H9 (cell line): ENCODE results near the gene PAMR1. TPM values are rescaled to one million over a fixed set of nuclear protein-coding genes. Genes with fewer than 3 reads are reported as not detected.
A peak's percentile ranks its signal among the peaks of the same experiment; 100 is the strongest.

Experiments used
- DNase-seq: peaks from one replicate; pipeline ENCODE4 v3.0.0-alpha.2; 2017
- H2AFZ ChIP-seq: one replicate; pipeline ENCODE4 v1.6.1; 2013; ENCODE audit warnings: mild to moderate bottlenecking, low read length, control low read depth, moderate library complexity
- H2AK5ac ChIP-seq: 2 replicates; pipeline ENCODE4 v1.6.1; 2013; ENCODE audit warnings: low read length, control low read depth, mixed read lengths; ENCODE audit not compliant: insufficient read length
- H2BK120ac ChIP-seq: one replicate; pipeline ENCODE4 v1.6.1; 2013; ENCODE audit warnings: low read depth, mild to moderate bottlenecking, low read length, control low read depth, inconsistent platforms; ENCODE audit not compliant: poor library complexity, severe bottlenecking
- H2BK12ac ChIP-seq: 2 replicates; pipeline ENCODE4 v1.6.1; 2013; ENCODE audit warnings: low read length, control low read depth, mixed read lengths, low read depth; ENCODE audit not compliant: insufficient read length
- H2BK15ac ChIP-seq: 2 replicates; pipeline ENCODE4 v1.6.1; 2013; ENCODE audit warnings: low read depth, low read length, control low read depth
- H2BK20ac ChIP-seq: one replicate; pipeline ENCODE4 v1.6.1; 2013; ENCODE audit warnings: low read depth, mild to moderate bottlenecking, low read length, control low read depth, inconsistent platforms; ENCODE audit not compliant: poor library complexity, severe bottlenecking
- H2BK5ac ChIP-seq: 2 replicates; pipeline ENCODE4 v1.6.1; 2013; ENCODE audit warnings: low read length, control low read depth, mixed read lengths; ENCODE audit not compliant: insufficient read length
- H3K14ac ChIP-seq: 2 replicates; pipeline ENCODE4 v1.6.1; 2013; ENCODE audit warnings: low read length, control low read depth; ENCODE audit not compliant: insufficient read depth
- H3K18ac ChIP-seq: 2 replicates; pipeline ENCODE4 v1.6.1; 2013; ENCODE audit warnings: low read depth, mild to moderate bottlenecking, mixed read lengths, low read length, control low read depth; ENCODE audit not compliant: insufficient read length
- H3K23ac ChIP-seq: 2 replicates; pipeline ENCODE4 v1.6.1; 2013; ENCODE audit warnings: low read length, control low read depth, mixed read lengths, low read depth; ENCODE audit not compliant: insufficient read length
- H3K23me2 ChIP-seq: 2 replicates; pipeline ENCODE4 v1.6.1; 2013; ENCODE audit warnings: low read depth, mild to moderate bottlenecking, mixed read lengths, low read length, control low read depth; ENCODE audit not compliant: insufficient read length, poor library complexity, severe bottlenecking
- H3K27ac ChIP-seq: 2 replicates; pipeline ENCODE4 v1.5.1; 2013; ENCODE audit warnings: low read length, control low read depth, mixed read lengths, low read depth; ENCODE audit not compliant: insufficient read length
- H3K27me3 ChIP-seq: 2 replicates; pipeline ENCODE4 v1.6.1; 2013; ENCODE audit warnings: low read length, control low read depth, inconsistent platforms; ENCODE audit not compliant: insufficient read depth
- H3K4ac ChIP-seq: 2 replicates; pipeline ENCODE4 v1.6.1; 2013; ENCODE audit warnings: low read depth, mild to moderate bottlenecking, control low read depth, inconsistent platforms, low read length, moderate library complexity
- H3K4me1 ChIP-seq: 2 replicates; pipeline ENCODE4 v1.6.1; 2013; ENCODE audit warnings: low read length, control low read depth, inconsistent platforms; ENCODE audit not compliant: insufficient read depth
- H3K4me2 ChIP-seq: 2 replicates; pipeline ENCODE4 v1.6.1; 2013; ENCODE audit warnings: low read length, control low read depth, mixed read lengths; ENCODE audit not compliant: insufficient read length, insufficient read depth
- H3K56ac ChIP-seq: 2 replicates; pipeline ENCODE4 v1.6.1; 2013; ENCODE audit warnings: low read depth, mild to moderate bottlenecking, mixed read lengths, low read length, control low read depth; ENCODE audit not compliant: insufficient read length
- H3K79me1 ChIP-seq: 2 replicates; pipeline ENCODE4 v1.6.1; 2013; ENCODE audit warnings: low read depth, mild to moderate bottlenecking, moderate library complexity, low read length, control low read depth, inconsistent platforms; ENCODE audit not compliant: insufficient read depth, poor library complexity, severe bottlenecking
- H3K79me2 ChIP-seq: 2 replicates; pipeline ENCODE4 v1.6.1; 2013; ENCODE audit warnings: low read length, control low read depth, inconsistent platforms; ENCODE audit not compliant: insufficient read depth
- H3K9ac ChIP-seq: 2 replicates; pipeline ENCODE4 v1.6.1; 2013; ENCODE audit warnings: low read length, control low read depth, mixed read lengths; ENCODE audit not compliant: insufficient read length; ENCODE audit errors: extremely low read depth
- H3K9me3 ChIP-seq: one replicate; pipeline ENCODE4 v1.6.1; 2013; ENCODE audit warnings: low read depth, low read length, inconsistent platforms; ENCODE audit not compliant: control insufficient read depth
- H3T11ph ChIP-seq: one replicate; pipeline ENCODE4 v1.6.1; 2013; ENCODE audit warnings: mild to moderate bottlenecking, low read length, control low read depth, inconsistent platforms
- H4K20me1 ChIP-seq: one replicate; pipeline ENCODE4 v1.6.1; 2013; ENCODE audit not compliant: control insufficient read depth, insufficient read length, insufficient read depth
- H4K5ac ChIP-seq: 2 replicates; pipeline ENCODE4 v1.6.1; 2013; ENCODE audit warnings: low read depth, mild to moderate bottlenecking, mixed read lengths, low read length, control low read depth; ENCODE audit not compliant: insufficient read length
- H4K8ac ChIP-seq: replicated peaks from 2 replicates; pipeline ENCODE4 v1.6.1; 2013; ENCODE audit warnings: low read length, control low read depth, mixed read lengths, low read depth; ENCODE audit not compliant: insufficient read length
- H4K91ac ChIP-seq: 2 replicates; pipeline ENCODE4 v1.6.1; 2013; ENCODE audit warnings: low read depth, mild to moderate bottlenecking, moderate library complexity, mixed read lengths, low read length, control low read depth; ENCODE audit not compliant: insufficient read length
- H3K27ac Mint-ChIP-seq, 3 experiments: 2 replicates in 2 of 3; 3 replicates in 1 of 3; pipeline ENCODE4 v1.8.0; 2020 to 2021; ENCODE audit warnings: mixed read lengths in 3 of 3, mild to moderate bottlenecking in 1 of 3, moderate library complexity in 1 of 3
- H3K27me3 Mint-ChIP-seq: 2 replicates; pipeline ENCODE4 v1.8.0; 2021; ENCODE audit warnings: low read depth, mild to moderate bottlenecking, moderate library complexity, mixed read lengths
- H3K36me3 Mint-ChIP-seq, 3 experiments: 2 replicates in 2 of 3; 3 replicates in 1 of 3; pipeline ENCODE4 v1.8.0; 2020 to 2021; ENCODE audit warnings: low read depth in 3 of 3, mixed read lengths in 3 of 3; ENCODE audit not compliant: insufficient read depth in 1 of 3
- H3K4me1 Mint-ChIP-seq, 2 experiments: 2 replicates each; pipeline ENCODE4 v1.8.0; 2020; ENCODE audit warnings: mixed read lengths in 2 of 2
- H3K4me3 Mint-ChIP-seq, 2 experiments: 2 replicates in 1 of 2; 3 replicates in 1 of 2; pipeline ENCODE4 v1.8.0; 2020 to 2021; ENCODE audit warnings: mild to moderate bottlenecking in 2 of 2, mixed read lengths in 2 of 2, moderate library complexity in 1 of 2
- H3K9me3 Mint-ChIP-seq, 2 experiments: 2 replicates in 1 of 2; 3 replicates in 1 of 2; pipeline ENCODE4 v1.8.0; 2020; ENCODE audit warnings: mild to moderate bottlenecking in 2 of 2, mixed read lengths in 2 of 2, moderate library complexity in 1 of 2
- CTCF ChIP-seq: fragments of 200-600 bp; sonication (generic); conservative IDR thresholded peaks from 3 replicates; pipeline ENCODE4 v1.8.0; 2021; ENCODE audit warnings: antibody characterized with exemption, mild to moderate bottlenecking
- WGBS: extraction: QIAGEN DNeasy Blood & Tissue Kit; methylation state at CpG from one replicate; pipeline ENCODE4 v1.1.7; 2013; ENCODE audit warnings: missing lambda C conversion rate, low lambda C conversion rate, mixed read lengths; ENCODE audit not compliant: insufficient read length; ENCODE audit errors: extremely low coverage; 5-methylcytosine and 5-hydroxymethylcytosine counted together
- total RNA-seq: library from RNA; stranded (reverse); gene quantifications from 2 replicates; pipeline ENCODE4 v1.2.1, GENCODE V29; 2021

Gene PAMR1
- total RNA-seq, 1 experiment from 2014 or later = 2.4 TPM

- Histone ChIP-seq H3K27me3 (no peaks in the 10 kb centered on the region), H3K56ac (no peak overlapping the region), H2BK12ac (no peak overlapping the region), H3K23ac (no peak overlapping the region), H3K79me1 (no peaks in the 10 kb centered on the region), H3T11ph (no peak overlapping the region), H2BK5ac (no peak overlapping the region), H3K23me2 (no peaks in the 10 kb centered on the region), H3K4me2 (no peak overlapping the region), H4K5ac (no peak overlapping the region), H2BK120ac (no peak overlapping the region), H2BK15ac (no peak overlapping the region), H2BK20ac (no peak overlapping the region), H3K9ac (no peak overlapping the region), H4K20me1 (no peaks in the 10 kb centered on the region), H3K27ac (no peak overlapping the region), H4K91ac (no peak overlapping the region), H3K79me2 (no peaks in the 10 kb centered on the region), H2AK5ac (no peak overlapping the region), H2AFZ (peak overlapping the region; percentile 78), H3K18ac (no peak overlapping the region), H3K4me1 (no peaks in the 10 kb centered on the region), H3K4ac (no peak overlapping the region), H3K14ac (no peak overlapping the region), H3K9me3 (no peaks in the 10 kb centered on the region), H4K8ac (no peak overlapping the region)
- H3K36me3 Mint-ChIP-seq = no peaks in the 10 kb centered on the region
- H3K27me3 Mint-ChIP-seq = peaks cover 16% of the 10 kb centered on the region
- DNase-seq = peak; percentile 87
- H3K4me3 Mint-ChIP-seq = no peak overlapping the region
- H3K9me3 Mint-ChIP-seq = no peaks in the 10 kb centered on the region
- H3K27ac Mint-ChIP-seq = no peak overlapping the region
- H3K4me1 Mint-ChIP-seq = peaks cover 0 to 5% of the 10 kb centered on the region in 2 experiments; a peak in 2 of 4 replicates
- TF ChIP-seq CTCF = peak; percentile 96
- no CpG with 5 or more reads among the region's 13 CpGs for WGBS
Observed at GRCh38 chr11:35391922-35392688, 133.3 kb downstream of the PAMR1 start.
